Measurements from ENCODE around the gene TFEB. TPM values are rescaled to one million over a fixed set of nuclear protein-coding genes. Genes with fewer than 3 reads are reported as not detected.

Gene TFEB
- total RNA-seq, 4 donors from 2014 or later, result 23.0 to 39.0 (median 34.9) TPM

DNA sequence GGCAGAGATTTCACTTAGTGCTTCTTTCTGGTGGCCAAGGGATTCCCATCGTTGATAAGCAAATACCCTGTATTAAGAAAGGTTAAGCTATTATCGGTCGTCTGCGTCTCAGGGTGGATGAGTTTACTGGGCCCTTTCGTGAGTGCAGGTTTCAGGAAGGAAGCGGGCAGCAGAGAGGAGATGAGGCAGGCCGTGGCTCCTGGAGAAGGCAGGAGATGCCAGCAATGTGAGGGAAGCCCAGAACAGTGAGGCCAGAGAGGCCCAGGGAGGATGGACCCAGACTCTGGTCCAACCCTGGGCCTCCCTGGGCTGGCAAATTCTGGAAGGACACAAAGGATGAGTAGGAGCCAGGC is 11.2 kb downstream of the TFEB start:
- Histone ChIP-seq H3K27ac (peak overlapping the region in 1 of 3 donors; percentile 48), H3K36me3 (no peaks in the 10 kb centered on the region), H3K4me3 (replicated peaks in 1 of 3) (no peak overlapping the region), H3K4me1 (peaks cover 31 to 70% of the 10 kb centered on the region in 2 donors), H3K9me3 (no peaks in the 10 kb centered on the region), H3K27me3 (no peaks in the 10 kb centered on the region)
- DNase-seq, result no peak
- WGBS, 2 donors, result 86 to 92% methylated on average over 7 of the region's 7 CpGs
- no peak for TF ChIP-seq POLR2A (IDR thresholded peaks at IDR 0.05)
- TF ChIP-seq, protein P1, sequence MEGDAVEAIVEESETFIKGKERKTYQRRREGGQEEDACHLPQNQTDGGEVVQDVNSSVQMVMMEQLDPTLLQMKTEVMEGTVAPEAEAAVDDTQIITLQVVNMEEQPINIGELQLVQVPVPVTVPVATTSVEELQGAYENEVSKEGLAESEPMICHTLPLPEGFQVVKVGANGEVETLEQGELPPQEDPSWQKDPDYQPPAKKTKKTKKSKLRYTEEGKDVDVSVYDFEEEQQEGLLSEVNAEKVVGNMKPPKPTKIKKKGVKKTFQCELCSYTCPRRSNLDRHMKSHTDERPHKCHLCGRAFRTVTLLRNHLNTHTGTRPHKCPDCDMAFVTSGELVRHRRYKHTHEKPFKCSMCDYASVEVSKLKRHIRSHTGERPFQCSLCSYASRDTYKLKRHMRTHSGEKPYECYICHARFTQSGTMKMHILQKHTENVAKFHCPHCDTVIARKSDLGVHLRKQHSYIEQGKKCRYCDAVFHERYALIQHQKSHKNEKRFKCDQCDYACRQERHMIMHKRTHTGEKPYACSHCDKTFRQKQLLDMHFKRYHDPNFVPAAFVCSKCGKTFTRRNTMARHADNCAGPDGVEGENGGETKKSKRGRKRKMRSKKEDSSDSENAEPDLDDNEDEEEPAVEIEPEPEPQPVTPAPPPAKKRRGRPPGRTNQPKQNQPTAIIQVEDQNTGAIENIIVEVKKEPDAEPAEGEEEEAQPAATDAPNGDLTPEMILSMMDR (IDR thresholded peaks at IDR 0.05), result no peak
- intact Hi-C loops (cut with DNase I), result no loop called here

GRCh38 chr6:41723530-41724227 is 11.7 kb downstream of the TFEB start:
- peak overlapping the region in 2 of 3 donors; percentile 27 to 48 for H3K27ac ChIP-seq
- no peak for TF ChIP-seq POLR2A (IDR thresholded peaks at IDR 0.05)
- TF ChIP-seq, protein P1 (IDR thresholded peaks at IDR 0.05), result no peak
- no peaks in the 10 kb centered on the region for H3K36me3 ChIP-seq
- 74 to 76% methylated on average over 12 to 16 of the region's 21 CpGs for WGBS, 2 donors
- H3K9me3 ChIP-seq, result no peaks in the 10 kb centered on the region
- peak; percentile 28 to 39 for DNase-seq
- H3K4me3 ChIP-seq (replicated peaks in 1 of 3), result no peak overlapping the region
- peaks cover 28 to 66% of the 10 kb centered on the region in 2 donors for H3K4me1 ChIP-seq
- intact Hi-C loops (cut with DNase I), result no loop called here
- H3K27me3 ChIP-seq, result no peaks in the 10 kb centered on the region

GRCh38 chr6:41722969-41723529 is 12.4 kb downstream of the TFEB start:
- Histone ChIP-seq H3K9me3 (no peaks in the 10 kb centered on the region), H3K4me3 (replicated peaks in 1 of 3) (no peak overlapping the region), H3K27me3 (no peaks in the 10 kb centered on the region), H3K36me3 (no peaks in the 10 kb centered on the region), H3K27ac (peak overlapping the region in 1 of 3 donors; percentile 48), H3K4me1 (peaks cover 28 to 65% of the 10 kb centered on the region in 2 donors)
- DNase-seq, result no peak
- no peak for TF ChIP-seq POLR2A (IDR thresholded peaks at IDR 0.05)
- TF ChIP-seq, protein P1 (IDR thresholded peaks at IDR 0.05), result no peak
- 81 to 86% methylated on average over 7 of the region's 8 CpGs for WGBS, 2 donors
- intact Hi-C loops (cut with DNase I), result no loop called here

GRCh38 chr6:41721414-41721813 is 14.0 kb downstream of the TFEB start:
- no peak overlapping the region for H3K27ac ChIP-seq
- TF ChIP-seq, protein P1 (IDR thresholded peaks at IDR 0.05), result no peak
- no peak for TF ChIP-seq POLR2A (IDR thresholded peaks at IDR 0.05)
- H3K4me3 ChIP-seq (replicated peaks in 1 of 3), result no peak overlapping the region
- no peaks in the 10 kb centered on the region for H3K27me3 ChIP-seq
- H3K9me3 ChIP-seq, result no peaks in the 10 kb centered on the region
- peaks cover 44 to 77% of the 10 kb centered on the region in 2 donors for H3K4me1 ChIP-seq
- DNase-seq, result no peak
- H3K36me3 ChIP-seq, result no peaks in the 10 kb centered on the region
- 87 to 97% methylated on average over 3 of the region's 3 CpGs for WGBS, 2 donors
- intact Hi-C loops (cut with DNase I), result no loop called here

GRCh38 chr6:41720783-41721182 is 14.6 kb downstream of the TFEB start:
- H3K4me1 ChIP-seq, result peaks cover 50 to 82% of the 10 kb centered on the region in 2 donors
- intact Hi-C loops (cut with DNase I), result no loop called here

More at GRCh38 chr6:41720783-41721182, 14.6 kb downstream of the TFEB start:
- Histone ChIP-seq H3K9me3 (no peaks in the 10 kb centered on the region), H3K36me3 (no peaks in the 10 kb centered on the region), H3K27ac (no peak overlapping the region), H3K4me3 (replicated peaks in 1 of 3) (no peak overlapping the region), H3K27me3 (no peaks in the 10 kb centered on the region)
- 88 to 100% methylated on average over 2 of the region's 2 CpGs for whole genome bisulfite sequencing, 2 donors
- TF ChIP-seq, protein P1 (IDR thresholded peaks at IDR 0.05), result no peak
- no peak for TF ChIP-seq POLR2A (IDR thresholded peaks at IDR 0.05)
- no peak for DNase-seq

All from thyroid gland (tissue), 4 donors.